Upper lobe of left lung (tissue), 6 donors: ENCODE results near the gene CRYAB. TPM values are rescaled to one million over a fixed set of nuclear protein-coding genes. Genes with fewer than 3 reads are reported as not detected.
A peak's percentile ranks its signal among the peaks of the same experiment; 100 is the strongest.

ENCODE experiments used
- ATAC-seq, 2 donors: fragments of 200-7000 bp; cut with Tn5 transposase; one replicate each; pipeline ENCODE4 v1.9.1; 2022; ENCODE audit warnings: mild to moderate bottlenecking in 2 of 2, moderate library complexity in 2 of 2; ENCODE audit not compliant: low FRiP score in 2 of 2
- DNase-seq, 2 donors: peaks; one replicate each; pipeline ENCODE4 v3.0.0-alpha.2; 2019 to 2020
- H3K27ac ChIP-seq, 4 donors: fragments of 200-600 bp; sonication (generic); one replicate each; pipeline ENCODE4 v1.5.1; 2016 to 2019
- H3K27me3 ChIP-seq, 4 donors: fragments of 200-600 bp; sonication (generic); one replicate each; pipeline ENCODE4 v1.5.1; 2017 to 2019
- H3K36me3 ChIP-seq, 4 donors: fragments of 200-600 bp; sonication (generic); one replicate each; pipeline ENCODE4 v1.5.1; 2016 to 2019
- H3K4me1 ChIP-seq, 4 donors: fragments of 200-600 bp; sonication (generic); one replicate each; pipeline ENCODE4 v1.5.1; 2018 to 2019
- H3K4me3 ChIP-seq, 4 donors: fragments of 200-600 bp; sonication (generic); one replicate each; pipeline ENCODE4 v1.5.1; 2017 to 2019; ENCODE audit warnings: mild to moderate bottlenecking in 2 of 4, moderate library complexity in 1 of 4
- H3K9me3 ChIP-seq, 4 donors: fragments of 200-600 bp; sonication (generic); one replicate each; pipeline ENCODE4 v1.5.1; 2018 to 2019
- EP300 ChIP-seq, 4 donors: sonication (generic); formaldehyde crosslinking; IDR thresholded peaks; one replicate each; pipeline ENCODE4 v1.5.1; 2017; ENCODE audit warnings: antibody characterized with exemption in 4 of 4, control low read depth in 2 of 4
- POLR2A ChIP-seq, 4 donors: fragments of 450-650 bp; IDR thresholded peaks; one replicate each; pipeline ENCODE4 v1.5.1; 2016 to 2017; ENCODE audit warnings: antibody characterized with exemption in 4 of 4, mild to moderate bottlenecking in 2 of 4
- POLR2AphosphoS5 ChIP-seq, 2 donors: sonication (generic); formaldehyde crosslinking; IDR thresholded peaks; one replicate each; pipeline ENCODE4 v1.5.1; 2017; ENCODE audit warnings: antibody characterized with exemption in 2 of 2
- WGBS, 2 donors: methylation state at CpG; one replicate each; pipeline ENCODE4 v1.1.5; 2017 to 2018; 5-methylcytosine and 5-hydroxymethylcytosine counted together
- total RNA-seq, 6 donors: library from RNA; depleted of rRNA in 4 of 6; stranded (reverse); fragments of >200 nt in 4 of 6; gene quantifications; one replicate each; pipeline versions ENCODE4 v1.1.0 to v1.2.1, GENCODE V29; 2016 to 2021
- TF ChIP-seq, protein P1 (sequence below), 6 experiments: fragments of 450-650 bp in 4 of 6; fragments of 200-600 bp in 2 of 6; sonication (generic) in 2 of 6; IDR thresholded peaks; one replicate each; pipeline ENCODE4 v1.5.1; 2016 to 2019; ENCODE audit warnings: antibody characterized with exemption in 6 of 6
- donor health status: DM: no; HTN: no; CAD: no; lungs with moderate emphysema.
- donor health status: DM: no; HTN: yes; CAD: no; lungs with severe emphysema.

Gene CRYAB
- total RNA-seq, 6 donors from 2014 or later = 21.0 to 79.7 (median 30.2) TPM

DNA sequence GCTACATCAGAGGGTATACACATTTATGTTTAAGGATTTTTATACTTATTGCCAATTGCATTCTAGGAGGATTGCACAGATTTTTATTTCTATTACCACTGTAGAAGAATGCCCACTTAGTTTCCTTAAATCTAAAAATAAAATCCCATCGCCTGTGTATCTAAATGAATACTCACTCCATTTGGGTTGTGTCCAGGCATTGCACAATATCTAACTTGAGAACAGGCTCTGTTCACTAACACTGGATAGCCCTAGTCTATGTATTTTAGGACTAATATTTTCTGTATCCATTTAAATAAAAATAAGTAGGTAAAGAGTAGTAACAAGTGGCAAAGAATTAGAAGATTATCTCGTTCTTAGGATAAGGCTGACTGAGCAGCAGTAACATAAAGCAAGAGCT lies 11.2 kb upstream of the CRYAB start:
- no peaks in the 10 kb centered on the region for H3K27me3 ChIP-seq
- H3K9me3 ChIP-seq = no peaks in the 10 kb centered on the region
- ATAC-seq (no peak), DNase-seq (peak in 1 of 2 donors; percentile 74)
- TF ChIP-seq EP300 (IDR thresholded peaks at IDR 0.05) (peak in 1 of 4 donors; percentile 45), POLR2AphosphoS5 (IDR thresholded peaks at IDR 0.05) (peak in 1 of 2 donors; percentile 49), POLR2A (IDR thresholded peaks at IDR 0.05) (no peak)
- TF ChIP-seq, protein P1, sequence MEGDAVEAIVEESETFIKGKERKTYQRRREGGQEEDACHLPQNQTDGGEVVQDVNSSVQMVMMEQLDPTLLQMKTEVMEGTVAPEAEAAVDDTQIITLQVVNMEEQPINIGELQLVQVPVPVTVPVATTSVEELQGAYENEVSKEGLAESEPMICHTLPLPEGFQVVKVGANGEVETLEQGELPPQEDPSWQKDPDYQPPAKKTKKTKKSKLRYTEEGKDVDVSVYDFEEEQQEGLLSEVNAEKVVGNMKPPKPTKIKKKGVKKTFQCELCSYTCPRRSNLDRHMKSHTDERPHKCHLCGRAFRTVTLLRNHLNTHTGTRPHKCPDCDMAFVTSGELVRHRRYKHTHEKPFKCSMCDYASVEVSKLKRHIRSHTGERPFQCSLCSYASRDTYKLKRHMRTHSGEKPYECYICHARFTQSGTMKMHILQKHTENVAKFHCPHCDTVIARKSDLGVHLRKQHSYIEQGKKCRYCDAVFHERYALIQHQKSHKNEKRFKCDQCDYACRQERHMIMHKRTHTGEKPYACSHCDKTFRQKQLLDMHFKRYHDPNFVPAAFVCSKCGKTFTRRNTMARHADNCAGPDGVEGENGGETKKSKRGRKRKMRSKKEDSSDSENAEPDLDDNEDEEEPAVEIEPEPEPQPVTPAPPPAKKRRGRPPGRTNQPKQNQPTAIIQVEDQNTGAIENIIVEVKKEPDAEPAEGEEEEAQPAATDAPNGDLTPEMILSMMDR (IDR thresholded peaks at IDR 0.05) = no peak
- H3K4me3 ChIP-seq = no peak overlapping the region
- 11 to 22% methylated on average over 2 of the region's 2 CpGs for WGBS, 2 donors
- peak overlapping the region; percentile 74 to 90 (median 82) for H3K27ac ChIP-seq
- no peaks in the 10 kb centered on the region for H3K36me3 ChIP-seq
- peaks cover 19 to 44% (median 35%) of the 10 kb centered on the region in 4 donors for H3K4me1 ChIP-seq

GRCh38 chr11:111921541-111922230 lies 10.1 kb upstream of the CRYAB start:
- no peaks in the 10 kb centered on the region for H3K27me3 ChIP-seq
- no peaks in the 10 kb centered on the region for H3K36me3 ChIP-seq
- H3K9me3 ChIP-seq = no peaks in the 10 kb centered on the region
- peak overlapping the region in 1 of 4 donors; percentile 5 for H3K27ac ChIP-seq
- WGBS, 2 donors = 87 to 88% methylated on average over 7 of the region's 7 CpGs
- ATAC-seq (no peak), DNase-seq (no peak)
- H3K4me1 ChIP-seq = peaks cover 14 to 37% (median 31%) of the 10 kb centered on the region in 4 donors
- TF ChIP-seq EP300 (IDR thresholded peaks at IDR 0.05) = no peak
- TF ChIP-seq, protein P1 (IDR thresholded peaks at IDR 0.05) = no peak
- no peak for TF ChIP-seq POLR2AphosphoS5 (IDR thresholded peaks at IDR 0.05)
- TF ChIP-seq POLR2A (IDR thresholded peaks at IDR 0.05) = no peak
- no peak overlapping the region for H3K4me3 ChIP-seq

GRCh38 chr11:111920908-111921307 lies 9.3 kb upstream of the CRYAB start:
- peaks cover 8 to 34% (median 24%) of the 10 kb centered on the region in 4 donors for H3K4me1 ChIP-seq
- H3K4me3 ChIP-seq = no peak overlapping the region
- no peak for ATAC-seq
- no peak for TF ChIP-seq POLR2A (IDR thresholded peaks at IDR 0.05)
- H3K27me3 ChIP-seq = no peaks in the 10 kb centered on the region
- H3K9me3 ChIP-seq = no peaks in the 10 kb centered on the region
- WGBS, 2 donors = 61 to 93% methylated on average over 2 of the region's 2 CpGs
- H3K36me3 ChIP-seq = no peaks in the 10 kb centered on the region
- DNase-seq = no peak
- H3K27ac ChIP-seq = no peak overlapping the region

GRCh38 chr11:111918390-111919256 lies 7.1 kb upstream of the CRYAB start, which contains the start of gene C11orf52:
C11orf52 (plus strand) TSS chr11:111918913; CDS start chr11:111918973, 60 bp downstream.
- Histone ChIP-seq H3K27me3 (no peaks in the 10 kb centered on the region), H3K4me3 (peak within 1 kb of the TSS in 3 of 4 donors; percentile 18 to 42 (median 38)), H3K4me1 (peaks cover 2 to 22% (median 14%) of the 10 kb centered on the region in 4 donors), H3K27ac (peak within 1 kb of the TSS; percentile 67 to 81 (median 73)), H3K9me3 (no peaks in the 10 kb centered on the region), H3K36me3 (no peaks in the 10 kb centered on the region)
- DNase-seq (peak in 1 of 2 donors; percentile 85), ATAC-seq (peak; percentile 61 to 89)
- 49 to 56% methylated on average over 19 of the region's 19 CpGs for WGBS, 2 donors
- TF ChIP-seq EP300 (IDR thresholded peaks at IDR 0.05) = no peak
- TF ChIP-seq, protein P1 (IDR thresholded peaks at IDR 0.05) = peak in 1 of 6 experiments; percentile 16
- TF ChIP-seq POLR2A (IDR thresholded peaks at IDR 0.05) = peak in 3 of 4 donors; percentile 28 to 65 (median 36)
- TF ChIP-seq POLR2AphosphoS5 (IDR thresholded peaks at IDR 0.05) = peak in 1 of 2 donors; percentile 31

DNA sequence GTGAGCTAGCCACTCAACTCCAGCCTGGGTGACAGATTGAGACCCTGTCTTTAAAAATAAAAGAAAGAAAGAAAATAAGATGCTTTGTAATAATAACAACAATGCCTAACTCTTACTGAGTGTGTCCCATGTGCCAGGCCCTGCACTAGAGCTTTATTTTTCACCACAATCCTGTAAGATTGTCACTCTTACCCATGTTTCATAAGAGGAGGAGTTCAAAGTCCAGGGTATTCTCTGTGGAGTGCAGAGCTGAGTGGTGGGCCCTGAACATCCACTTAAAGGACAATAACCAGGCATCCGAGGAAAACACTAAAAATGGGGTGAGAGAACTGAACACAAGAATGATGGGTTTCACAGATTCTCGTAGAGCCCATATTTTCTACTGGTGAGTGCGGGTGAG lies 6.2 kb upstream of the CRYAB start:
- Histone ChIP-seq H3K27ac (peak overlapping the region in 3 of 4 donors; percentile 68 to 81 (median 78)), H3K9me3 (no peaks in the 10 kb centered on the region), H3K27me3 (no peaks in the 10 kb centered on the region), H3K4me3 (no peak overlapping the region), H3K4me1 (peaks cover 0 to 14% (median 10%) of the 10 kb centered on the region in 4 donors), H3K36me3 (no peaks in the 10 kb centered on the region)
- WGBS, 2 donors = 90 to 97% methylated on average over 3 of the region's 3 CpGs
- no peak for ATAC-seq
- no peak for TF ChIP-seq POLR2A (IDR thresholded peaks at IDR 0.05)
- no peak for TF ChIP-seq EP300 (IDR thresholded peaks at IDR 0.05)
- TF ChIP-seq, protein P1 (IDR thresholded peaks at IDR 0.05) = no peak
- TF ChIP-seq POLR2AphosphoS5 (IDR thresholded peaks at IDR 0.05) = no peak
- DNase-seq = no peak
